Hepatocyte (in vitro differentiated cells): ENCODE results near the gene SRC.

Experiments
- EZH2 ChIP-seq: fragments of 200-600 bp; sonication (generic); IDR thresholded peaks from 2 replicates; pipeline ENCODE4 v1.6.1; 2016; ENCODE audit warnings: antibody characterized with exemption, mild to moderate bottlenecking, borderline replicate concordance
- TF ChIP-seq, protein P1 (sequence below): fragments of 200-600 bp; sonication (generic); IDR thresholded peaks from 2 replicates; pipeline ENCODE4 v1.5.1; 2016; ENCODE audit warnings: antibody characterized with exemption, mild to moderate bottlenecking; ENCODE audit not compliant: poor library complexity

DNA sequence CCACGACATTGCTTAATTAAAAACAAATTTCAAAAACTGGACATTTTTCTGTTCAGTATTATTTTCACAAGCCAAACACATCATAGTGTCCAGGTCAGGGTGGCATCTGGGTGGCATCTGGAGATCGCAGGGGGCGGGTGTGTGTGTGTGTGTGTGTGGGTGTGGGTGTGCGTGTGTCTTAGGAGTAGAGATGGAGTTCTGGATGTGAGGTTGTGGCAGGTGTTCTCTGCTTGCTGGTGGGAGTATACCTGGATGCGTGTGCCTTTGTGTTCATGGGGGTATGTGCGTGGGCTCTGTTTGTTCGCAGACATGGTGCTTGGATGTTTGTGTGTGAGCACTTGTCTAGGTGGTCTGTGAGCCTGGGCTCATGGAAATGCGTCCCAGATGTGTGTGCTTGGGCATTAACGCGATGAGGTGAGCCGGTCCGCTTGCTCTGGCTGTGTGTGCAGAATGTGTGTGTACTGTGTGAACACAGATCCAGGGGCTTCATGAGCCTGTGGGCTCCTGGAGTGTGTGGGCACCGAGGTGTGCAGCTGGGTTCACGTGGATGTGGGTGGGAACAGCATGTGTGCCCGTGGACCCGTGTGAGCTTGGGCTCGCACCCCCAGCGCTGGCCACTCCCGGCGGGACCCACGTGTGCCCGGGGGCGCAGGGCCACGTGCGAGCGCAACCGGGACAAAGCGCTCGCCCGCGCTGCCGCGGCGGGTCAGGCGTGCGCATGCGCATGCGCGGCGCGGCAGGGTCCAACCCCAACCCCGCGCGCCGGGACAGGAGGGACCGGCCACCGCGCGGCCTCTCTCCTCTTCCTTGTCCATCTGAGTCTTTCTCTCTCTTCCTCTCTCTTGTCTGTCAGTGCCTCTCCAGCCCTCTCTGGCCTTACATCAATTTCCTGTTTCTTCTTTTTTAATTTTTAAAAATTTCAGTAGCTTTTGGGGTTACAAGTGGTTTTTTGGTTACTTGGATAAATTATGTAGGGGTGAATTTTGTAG, 60.4 kb downstream of the SRC start:
- TF ChIP-seq, protein P1, sequence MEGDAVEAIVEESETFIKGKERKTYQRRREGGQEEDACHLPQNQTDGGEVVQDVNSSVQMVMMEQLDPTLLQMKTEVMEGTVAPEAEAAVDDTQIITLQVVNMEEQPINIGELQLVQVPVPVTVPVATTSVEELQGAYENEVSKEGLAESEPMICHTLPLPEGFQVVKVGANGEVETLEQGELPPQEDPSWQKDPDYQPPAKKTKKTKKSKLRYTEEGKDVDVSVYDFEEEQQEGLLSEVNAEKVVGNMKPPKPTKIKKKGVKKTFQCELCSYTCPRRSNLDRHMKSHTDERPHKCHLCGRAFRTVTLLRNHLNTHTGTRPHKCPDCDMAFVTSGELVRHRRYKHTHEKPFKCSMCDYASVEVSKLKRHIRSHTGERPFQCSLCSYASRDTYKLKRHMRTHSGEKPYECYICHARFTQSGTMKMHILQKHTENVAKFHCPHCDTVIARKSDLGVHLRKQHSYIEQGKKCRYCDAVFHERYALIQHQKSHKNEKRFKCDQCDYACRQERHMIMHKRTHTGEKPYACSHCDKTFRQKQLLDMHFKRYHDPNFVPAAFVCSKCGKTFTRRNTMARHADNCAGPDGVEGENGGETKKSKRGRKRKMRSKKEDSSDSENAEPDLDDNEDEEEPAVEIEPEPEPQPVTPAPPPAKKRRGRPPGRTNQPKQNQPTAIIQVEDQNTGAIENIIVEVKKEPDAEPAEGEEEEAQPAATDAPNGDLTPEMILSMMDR: no peak
- TF ChIP-seq EZH2: no peak
